ENCODE results near the gene KIF23. TPM values are rescaled to one million over a fixed set of nuclear protein-coding genes. Genes with fewer than 3 reads are reported as not detected.

Gene KIF23
- total and polyA plus RNA-seq, 2 of the 4 experiments (the other 2 are of a cell fraction), result 37.7 to 56.1 TPM

DNA sequence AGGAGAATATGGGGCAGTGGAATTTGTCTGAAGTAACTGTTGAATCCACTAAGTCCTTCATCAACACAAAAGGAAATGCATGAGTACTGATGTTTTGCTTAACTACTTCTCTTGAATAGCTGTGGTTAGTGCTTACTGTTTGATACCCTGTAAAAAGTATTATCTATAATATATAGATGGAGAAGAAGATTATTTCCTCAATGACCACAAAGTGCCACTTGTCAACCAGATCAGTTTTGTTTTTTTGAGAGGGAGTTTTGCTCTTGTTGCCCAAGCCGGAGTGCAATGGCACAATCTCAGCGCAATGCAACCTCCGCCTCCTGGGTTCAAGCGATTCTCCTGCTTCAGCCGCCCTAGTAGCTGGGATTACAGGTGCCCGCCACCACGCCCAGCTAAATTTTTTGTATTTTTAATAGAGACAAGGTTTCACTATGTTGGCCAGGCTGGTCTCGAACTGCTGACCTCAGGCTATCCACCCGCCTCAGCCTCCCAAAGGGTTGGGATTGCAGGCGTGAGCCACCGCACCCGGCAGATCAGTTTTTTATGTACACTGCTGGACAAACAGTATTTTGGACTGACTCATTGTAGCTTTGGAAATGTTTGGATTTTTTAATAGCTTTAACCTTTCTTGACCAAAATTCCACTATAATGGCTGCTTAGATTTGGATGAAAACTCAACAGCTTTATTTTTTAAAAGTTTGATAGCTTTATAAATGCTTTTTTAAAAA is 37.0 kb downstream of the KIF23 start:
- Histone ChIP-seq H3K9me1 (ENCODE audit: insufficient read depth, low read length) (peaks cover 6% of the 10 kb centered on the region), H4K91ac (ENCODE audit: insufficient read depth, low read depth, low read length) (no peak overlapping the region)

More for the DNA sequence above, 37.0 kb downstream of the KIF23 start:
- Histone ChIP-seq H3K9me3 (ENCODE audit: control insufficient read depth, insufficient read depth, low read length) (no peaks in the 10 kb centered on the region), H3K27ac (ENCODE audit: insufficient read depth, low read length) (no peak overlapping the region), H4K5ac (ENCODE audit: low read depth, low read length) (no peak overlapping the region), H3K4me3 (ENCODE audit: insufficient read depth, low read depth, low read length) (no peak overlapping the region), H3K23ac (ENCODE audit: low read depth, low read length) (no peak overlapping the region), H3K4ac (ENCODE audit: low read depth, low read length) (no peak overlapping the region), H2BK20ac (ENCODE audit: low read depth, low read length) (no peak overlapping the region), H2AFZ (replicated peaks; ENCODE audit: low read length, poor library complexity) (no peak overlapping the region), H3K56ac (ENCODE audit: extremely low read depth, insufficient read depth, low read length) (no peak overlapping the region), H2BK15ac (ENCODE audit: low read depth, low read length) (no peak overlapping the region), H4K8ac (ENCODE audit: low read depth in 2 of 2, low read length in 2 of 2) (no peak overlapping the region; a peak in 1 of 4 replicates), H4K20me1 (ENCODE audit: insufficient read depth, low read length) (peaks cover 35% of the 10 kb centered on the region), H2AK5ac (ENCODE audit: low read depth, low read length) (no peak overlapping the region), H3K18ac (ENCODE audit: low read depth, low read length) (no peak overlapping the region), H2BK120ac (ENCODE audit: low read depth, low read length) (no peak overlapping the region), H3K4me2 (ENCODE audit: low read depth, low read length) (no peak overlapping the region), H2AK9ac (replicated peaks; ENCODE audit: low read depth, low read length, poor library complexity) (no peak overlapping the region), H3K79me1 (ENCODE audit: low read depth in 1 of 2, low read length in 2 of 2) (peaks cover 9 to 37% of the 10 kb centered on the region in 2 experiments; a peak in 3 of 4 replicates), H3K14ac (replicated peaks; ENCODE audit: low read depth, low read length) (no peak overlapping the region), H3K27me3 (ENCODE audit: control insufficient read depth, insufficient read depth, low read length) (no peaks in the 10 kb centered on the region), H3K9ac (ENCODE audit: low read depth, low read length) (no peak overlapping the region), H2BK5ac (ENCODE audit: low read depth, low read length, poor library complexity, severe bottlenecking) (no peak overlapping the region), H3K4me1 (ENCODE audit: control insufficient read depth, insufficient read depth, low read length) (peaks cover 9% of the 10 kb centered on the region), H3K36me3 (ENCODE audit: control insufficient read depth, insufficient read depth, low read length) (peaks cover 18% of the 10 kb centered on the region)
- no peak for TF ChIP-seq MAZ (IDR thresholded peaks at IDR 0.05; ENCODE audit: borderline replicate concordance, low read depth, low read length)
- no peak for TF ChIP-seq FOS (IDR thresholded peaks at IDR 0.05; ENCODE audit: low read depth, low read length)
- TF ChIP-seq, protein P1, sequence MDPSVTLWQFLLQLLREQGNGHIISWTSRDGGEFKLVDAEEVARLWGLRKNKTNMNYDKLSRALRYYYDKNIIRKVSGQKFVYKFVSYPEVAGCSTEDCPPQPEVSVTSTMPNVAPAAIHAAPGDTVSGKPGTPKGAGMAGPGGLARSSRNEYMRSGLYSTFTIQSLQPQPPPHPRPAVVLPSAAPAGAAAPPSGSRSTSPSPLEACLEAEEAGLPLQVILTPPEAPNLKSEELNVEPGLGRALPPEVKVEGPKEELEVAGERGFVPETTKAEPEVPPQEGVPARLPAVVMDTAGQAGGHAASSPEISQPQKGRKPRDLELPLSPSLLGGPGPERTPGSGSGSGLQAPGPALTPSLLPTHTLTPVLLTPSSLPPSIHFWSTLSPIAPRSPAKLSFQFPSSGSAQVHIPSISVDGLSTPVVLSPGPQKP (IDR thresholded peaks at IDR 0.05; ENCODE audit: borderline replicate concordance, low read depth, low read length), result no peak
- TF ChIP-seq CHD1 (IDR thresholded peaks at IDR 0.05; ENCODE audit: low read depth, low read length), result no peak
- no peak for TF ChIP-seq RAD21 (IDR thresholded peaks at IDR 0.05; ENCODE audit: low read length)
- no peak for TF ChIP-seq POLR2A (IDR thresholded peaks at IDR 0.05; ENCODE audit: low read depth, low read length)
- TF ChIP-seq NFE2L2 (IDR thresholded peaks at IDR 0.05; ENCODE audit: low read depth, low read length), result no peak
- no peak for TF ChIP-seq SMC3 (IDR thresholded peaks at IDR 0.05; ENCODE audit: low read depth, low read length)
- no peak for TF ChIP-seq CEBPB (IDR thresholded peaks at IDR 0.05; ENCODE audit: low read depth, low read length)
- TF ChIP-seq MAFK (IDR thresholded peaks at IDR 0.05; ENCODE audit: low read depth, low read length), result no peak
- TF ChIP-seq USF2 (IDR thresholded peaks at IDR 0.05; ENCODE audit: low read depth, low read length), result no peak
- TF ChIP-seq RFX5 (IDR thresholded peaks at IDR 0.05; ENCODE audit: low read depth, low read length), result no peak
- dilution Hi-C loops (cut with HindIII; ENCODE audit: low sequenced_read_pairs, unreplicated experiment) (no loop called here), intact Hi-C loops (cut with micrococcal nuclease) (loop anchor here (10.0 kb wide), 1 partner anchor 286 kb away; the partner anchor contains the start of gene GLCE), in situ Hi-C loops (cut with MboI; ENCODE audit: low sequenced_read_pairs) (no loop called here)
- BruUV-seq (replicated peaks), result no TSS peak
- POLR2A ChIA-PET (ENCODE audit: unreplicated experiment), result interaction anchor here (0.6 to 1.6 kb wide), 2 partner anchors 11 to 33 kb away, joined by 4 to 6 read pairs; no protein-coding TSS in a partner anchor
- CTCF ChIA-PET, result interaction anchor here (1.4 kb wide), 1 partner anchor 12 kb away, joined by 11 read pairs; no protein-coding TSS in a partner anchor
- 100% methylated on average over 3 of the region's 12 CpGs; no CpG with 5 or more reads in 1 of the 2 experiments for WGBS, 2 experiments (ENCODE audit: extremely low coverage in 2 of 2, insufficient read length in 1 of 2)
- ATAC-seq (ENCODE audit: low read depth), result no peak
- DNase-seq, result no peak

Data from IMR-90 (cell line).